HCT116 (cell line): ENCODE measurements around the gene PPP3CB. TPM values are rescaled to one million over a fixed set of nuclear protein-coding genes. Genes with fewer than 3 reads are reported as not detected.

Experiments used
- ATAC-seq: fragments of 200-7000 bp; cut with Tn5 transposase; 2 replicates; pipeline ENCODE4 v1.9.1; 2020; ENCODE audit warnings: mild to moderate bottlenecking, moderate library complexity
- BruUV-seq: library from RNA; stranded (reverse); fragments of 400-500 nt; replicated peaks from 2 replicates; lab custom pipeline; 2021; lab: Mats Ljungman, UMichigan
- CTCF ChIA-PET: fragments of 300-600 bp; sonication (Branson Sonifier 250); formaldehyde crosslinking; loops from one replicate; lab custom pipeline; 2021; ENCODE audit warnings: antibody characterized with exemption; lab: Charles Lee
- POLR2A ChIA-PET: fragments of 300-600, 350-600 bp; sonication (Branson Sonifier 250); formaldehyde crosslinking; loops from one replicate; lab custom pipeline; 2021; ENCODE audit warnings: antibody characterized with exemption; lab: Charles Lee
- RAD21 ChIA-PET, 2 experiments: fragments of 300-600 bp; sonication (Branson Sonifier 250); formaldehyde crosslinking; loops; one replicate each; lab custom pipeline; 2023; ENCODE audit warnings: low total read pairs in 2 of 2; ENCODE audit not compliant: uncharacterized antibody in 2 of 2, unreplicated experiment in 2 of 2, low non-redundant PET in 1 of 2; lab: Charles Lee
- DNase-seq: peaks from one replicate; pipeline ENCODE4 v3.0.0-alpha.2; 2010; ENCODE audit warnings: low read depth, low spot score
- H2AFZ ChIP-seq: fragments of 200-600 bp; shearing (Covaris generic), sonication (generic); 2 replicates; pipeline ENCODE4 v1.6.1; 2017; ENCODE audit warnings: low read depth, mixed run types, mixed read lengths, antibody characterized with exemption, low read length; ENCODE audit not compliant: poor library complexity, severe bottlenecking
- H3K27ac ChIP-seq: 2 replicates; pipeline ENCODE4 v1.5.1; 2012; ENCODE audit warnings: low read depth, low read length
- H3K27me3 ChIP-seq: fragments of 200-600 bp; sonication (generic); 2 replicates; pipeline ENCODE4 v1.6.1; 2016; ENCODE audit warnings: mixed run types, low read length, mixed read lengths; ENCODE audit not compliant: insufficient read depth
- H3K36me3 ChIP-seq, 2 experiments: fragments of 200-500 bp in 1 of 2; fragments of 200-600 bp in 1 of 2; sonication (Bioruptor generic) in 1 of 2; sonication (generic) in 1 of 2; 2 replicates each; pipeline versions ENCODE4 v1.5.1 to v1.6.1; 2014 to 2016; ENCODE audit warnings: low read length in 2 of 2, inconsistent platforms in 1 of 2, mixed read lengths in 1 of 2, mixed run types in 1 of 2; ENCODE audit not compliant: insufficient read depth in 2 of 2, control insufficient read depth in 1 of 2
- H3K4me1 ChIP-seq, 2 experiments: fragments of 200-600 bp in 1 of 2; sonication (generic) in 1 of 2; 2 replicates each; pipeline versions ENCODE4 v1.5.1 to v1.6.1; 2012 to 2017; ENCODE audit warnings: low read length in 2 of 2, inconsistent platforms in 1 of 2, mild to moderate bottlenecking in 1 of 2, mixed read lengths in 1 of 2, mixed run types in 1 of 2, moderate library complexity in 1 of 2; ENCODE audit not compliant: insufficient read depth in 2 of 2, control insufficient read depth in 1 of 2
- H3K4me2 ChIP-seq: fragments of 200-600 bp; sonication (generic); 2 replicates; pipeline ENCODE4 v1.6.1; 2017; ENCODE audit warnings: mixed run types, low read length, mixed read lengths
- H3K4me3 ChIP-seq, 2 experiments: fragments of 200-600 bp in 1 of 2; sonication (generic) in 1 of 2; replicated peaks in 1 of 2; 2 replicates each; pipeline ENCODE4 v1.5.1; 2011 to 2016; ENCODE audit warnings: low read length in 2 of 2, control low read depth in 1 of 2, low read depth in 1 of 2, mild to moderate bottlenecking in 1 of 2, mixed read lengths in 1 of 2, mixed run types in 1 of 2
- H3K79me2 ChIP-seq: fragments of 200-600 bp; sonication (generic); 2 replicates; pipeline ENCODE4 v1.6.1; 2017; ENCODE audit warnings: mild to moderate bottlenecking, mixed run types, low read length, moderate library complexity, mixed read lengths; ENCODE audit not compliant: insufficient read depth
- H3K9ac ChIP-seq: fragments of 200-600 bp; sonication (generic); 2 replicates; pipeline ENCODE4 v1.6.1; 2016; ENCODE audit warnings: low read length, mixed read lengths
- H3K9me2 ChIP-seq: fragments of 200-600 bp; sonication (generic), shearing (Covaris generic); 2 replicates; pipeline ENCODE4 v1.6.1; 2017; ENCODE audit warnings: mixed run types, mild to moderate bottlenecking, moderate library complexity; ENCODE audit not compliant: insufficient read depth
- H3K9me3 ChIP-seq, 2 experiments: fragments of 200-500 bp in 1 of 2; fragments of 200-600 bp in 1 of 2; sonication (Bioruptor generic) in 1 of 2; sonication (generic) in 1 of 2; 2 replicates each; pipeline ENCODE4 v1.6.1; 2014 to 2017; ENCODE audit warnings: low read length in 2 of 2, mixed read lengths in 2 of 2, inconsistent platforms in 1 of 2, low read depth in 1 of 2, mild to moderate bottlenecking in 1 of 2, mixed run types in 1 of 2, moderate library complexity in 1 of 2; ENCODE audit not compliant: control insufficient read depth in 1 of 2, insufficient read depth in 1 of 2
- H4K20me1 ChIP-seq: fragments of 200-600 bp; sonication (generic), shearing (Covaris generic); 2 replicates; pipeline ENCODE4 v1.6.1; 2017; ENCODE audit warnings: mixed run types, mild to moderate bottlenecking, moderate library complexity; ENCODE audit not compliant: insufficient read depth
- ATF3 ChIP-seq: IDR thresholded peaks from 2 replicates; pipeline ENCODE4 v1.6.1; 2012
- CBX3 ChIP-seq: IDR thresholded peaks from 2 replicates; pipeline ENCODE4 v1.6.1; 2012; ENCODE audit warnings: low read depth
- CTCF ChIP-seq, 3 experiments: fragments of 200-600 bp in 1 of 3; sonication (generic) in 1 of 3; IDR thresholded peaks in 2 of 3; conservative IDR thresholded peaks in 1 of 3; 2 replicates each; pipeline ENCODE4 v1.5.1; 2012 to 2017; ENCODE audit warnings: low read depth in 2 of 3, low read length in 2 of 3, antibody characterized with exemption in 1 of 3, borderline replicate concordance in 1 of 3, control low read depth in 1 of 3, mild to moderate bottlenecking in 1 of 3, mixed read lengths in 1 of 3, mixed run types in 1 of 3, moderate library complexity in 1 of 3; ENCODE audit not compliant: insufficient read depth in 1 of 3
- ELF1 ChIP-seq: IDR thresholded peaks from 2 replicates; pipeline ENCODE4 v1.6.1; 2012; ENCODE audit warnings: low read depth, borderline replicate concordance
- EZH2 ChIP-seq: fragments of 200-600 bp; sonication (generic); IDR thresholded peaks from 2 replicates; pipeline ENCODE4 v1.6.1; 2017; ENCODE audit warnings: antibody characterized with exemption, mixed run types
- EZH2phosphoT487 ChIP-seq: fragments of 200-600 bp; IDR thresholded peaks from 2 replicates; pipeline ENCODE4 v1.6.1; 2018; ENCODE audit warnings: antibody characterized with exemption, borderline replicate concordance
- FOSL1 ChIP-seq: IDR thresholded peaks from 2 replicates; pipeline ENCODE4 v1.6.1; 2012; ENCODE audit warnings: low read depth
- POLR2A ChIP-seq: IDR thresholded peaks from 2 replicates; pipeline ENCODE4 v1.7.0; 2011; ENCODE audit warnings: borderline replicate concordance; ENCODE audit not compliant: insufficient read depth, insufficient read length; ENCODE audit errors: extremely low read depth
- POLR2AphosphoS5 ChIP-seq: IDR thresholded peaks from 2 replicates; pipeline ENCODE4 v1.6.1; 2011; ENCODE audit warnings: mild to moderate bottlenecking, low read depth, low read length, moderate library complexity
- RAD21 ChIP-seq: IDR thresholded peaks from 2 replicates; pipeline ENCODE4 v1.6.1; 2012; ENCODE audit warnings: low read depth, mild to moderate bottlenecking
- REST ChIP-seq: IDR thresholded peaks from 2 replicates; pipeline ENCODE4 v1.6.1; 2012; ENCODE audit warnings: low read depth
- SP1 ChIP-seq: IDR thresholded peaks from 2 replicates; pipeline ENCODE4 v1.6.1; 2012; ENCODE audit warnings: low read depth
- SRF ChIP-seq: IDR thresholded peaks from 2 replicates; pipeline ENCODE4 v1.6.1; 2012; ENCODE audit warnings: low read depth
- TCF7L2 ChIP-seq: IDR thresholded peaks from 2 replicates; pipeline ENCODE4 v1.7.0; 2011; ENCODE audit warnings: borderline replicate concordance, inconsistent platforms; ENCODE audit not compliant: insufficient read depth, insufficient read length; ENCODE audit errors: extremely low read depth
- YY1 ChIP-seq: IDR thresholded peaks from 2 replicates; pipeline ENCODE4 v1.6.1; 2011; ENCODE audit warnings: low read length, low read depth, moderate library complexity, mild to moderate bottlenecking; ENCODE audit not compliant: insufficient replicate concordance; ENCODE audit errors: extremely low read depth
- ZFX ChIP-seq: fragments of 450-650 bp; IDR thresholded peaks from 2 replicates; pipeline ENCODE4 v1.6.1; 2017
- ZNF274 ChIP-seq: fragments of 200-500 bp; sonication (Bioruptor generic); IDR thresholded peaks from 2 replicates; pipeline ENCODE4 v1.6.1; 2014; ENCODE audit warnings: mild to moderate bottlenecking, low read depth, low read length, inconsistent platforms
- intact Hi-C: fragments of 100-400 bp; cut with micrococcal nuclease; formaldehyde crosslinking; loops from 2 replicates; pipeline ENCODE4 v1.10.0; 2022
- total RNA-seq: library from RNA; stranded (reverse); gene quantifications from one replicate; pipeline ENCODE4 v1.2.1, GENCODE V29; 2021; ENCODE audit not compliant: unreplicated experiment

The PPP3CB gene
- total RNA-seq, 1 experiment from 2014 or later: 32.0 TPM

GRCh38 chr10:73386583-73386982 lies 109.2 kb downstream of the PPP3CB start:
- Histone ChIP-seq H2AFZ (no peak overlapping the region), H3K4me2 (no peak overlapping the region), H3K9ac (no peak overlapping the region), H4K20me1 (peaks cover 7% of the 10 kb centered on the region; the same call in 1 of the 2 replicates), H3K79me2 (peaks cover 24% of the 10 kb centered on the region), H3K4me1 (no peaks in the 10 kb centered on the region), H3K27me3 (no peaks in the 10 kb centered on the region), H3K36me3 (peaks cover 34 to 39% of the 10 kb centered on the region in 2 experiments), H3K9me3 (no peaks in the 10 kb centered on the region), H3K27ac (no peak overlapping the region), H3K9me2 (no peaks in the 10 kb centered on the region), H3K4me3 (no peak overlapping the region)
- no TSS peak for BruUV-seq
- intact Hi-C loops: no loop called here
- POLR2A ChIA-PET: no interaction called here
- TF ChIP-seq FOSL1: no peak
- no peak for TF ChIP-seq CTCF (IDR thresholded peaks at IDR 0.05 in 2 of 3, conservative IDR thresholded peaks at IDR 0.05 in 1 of 3; ENCODE audit: borderline replicate concordance in 1 of 3, insufficient read depth in 1 of 3, low read depth in 2 of 3, low read length in 2 of 3)
- no peak for TF ChIP-seq ZNF274
- no peak for TF ChIP-seq REST
- no peak for TF ChIP-seq CBX3
- TF ChIP-seq RAD21: no peak
- no peak for TF ChIP-seq ZFX
- TF ChIP-seq POLR2AphosphoS5: no peak
- no peak for TF ChIP-seq ELF1
- TF ChIP-seq TCF7L2: no peak
- TF ChIP-seq EZH2phosphoT487: no peak
- no peak for TF ChIP-seq SRF
- TF ChIP-seq ATF3: no peak
- TF ChIP-seq EZH2: no peak
- no peak for TF ChIP-seq SP1
- no peak for TF ChIP-seq YY1
- no peak for TF ChIP-seq POLR2A
- CTCF ChIA-PET: no interaction called here
- RAD21 ChIA-PET: no interaction called here
- no peak for DNase-seq
- ATAC-seq: no peak
